Smooth muscle cell (in vitro differentiated cells): ENCODE results near the gene SLC2A13. TPM values are rescaled to one million over a fixed set of nuclear protein-coding genes. Genes with fewer than 3 reads are reported as not detected.

Source experiments
- DNase-seq: peaks from one replicate; lab custom pipeline; 2025; ENCODE audit not compliant: unreplicated experiment; lab: John Stamatoyannopoulos, UW
- H2AFZ ChIP-seq: fragments of 200-600 bp; sonication (generic); 2 replicates; pipeline ENCODE4 v1.6.0; 2016; ENCODE audit warnings: antibody characterized with exemption, low read depth, mild to moderate bottlenecking
- H3F3A ChIP-seq: fragments of 200-600 bp; sonication (generic); 2 replicates; pipeline ENCODE4 v1.6.0; 2017; ENCODE audit warnings: antibody characterized with exemption, low read depth
- H3K27ac ChIP-seq: fragments of 200-600 bp; sonication (generic); 2 replicates; pipeline ENCODE4 v1.5.1; 2016; ENCODE audit warnings: low read depth, mild to moderate bottlenecking
- H3K27me3 ChIP-seq: fragments of 200-600 bp; sonication (generic); 2 replicates; pipeline ENCODE4 v1.6.1; 2016; ENCODE audit warnings: low read depth, mild to moderate bottlenecking
- H3K36me3 ChIP-seq: fragments of 200-600 bp; sonication (generic); 2 replicates; pipeline ENCODE4 v1.5.1; 2016; ENCODE audit warnings: low read depth
- H3K4me1 ChIP-seq: fragments of 200-600 bp; sonication (generic); 2 replicates; pipeline ENCODE4 v1.5.1; 2016; ENCODE audit warnings: low read depth
- H3K4me2 ChIP-seq: fragments of 200-600 bp; sonication (generic); 2 replicates; pipeline ENCODE4 v1.6.0; 2016; ENCODE audit warnings: mild to moderate bottlenecking
- H3K4me3 ChIP-seq: fragments of 200-600 bp; sonication (generic); 2 replicates; pipeline ENCODE4 v1.5.1; 2016; ENCODE audit warnings: mild to moderate bottlenecking
- H3K79me2 ChIP-seq: fragments of 200-600 bp; sonication (generic); 2 replicates; pipeline ENCODE4 v1.6.0; 2016; ENCODE audit warnings: low read depth, mild to moderate bottlenecking
- H3K9ac ChIP-seq: fragments of 200-600 bp; sonication (generic); 2 replicates; pipeline ENCODE4 v1.6.0; 2016; ENCODE audit warnings: low read depth
- H3K9me3 ChIP-seq: fragments of 200-600 bp; sonication (generic); replicated peaks from 2 replicates; pipeline ENCODE4 v1.5.1; 2016; ENCODE audit warnings: low read depth
- H4K20me1 ChIP-seq: fragments of 200-600 bp; sonication (generic); 2 replicates; pipeline ENCODE4 v1.6.0; 2016; ENCODE audit warnings: low read depth
- WGBS: methylation state at CpG from one replicate; pipeline ENCODE4 v1.1.7; 2016; ENCODE audit warnings: low lambda C conversion rate; 5-methylcytosine and 5-hydroxymethylcytosine counted together
- polyA plus RNA-seq: library from polyadenylated mRNA; unstranded; fragments of >200 nt; fragmentation: Nextera tagmentation; extraction: Ambion mirVana; gene quantifications from 2 replicates; pipeline ENCODE4 v1.2.1, GENCODE V29; 2016
- total RNA-seq: library from RNA; depleted of rRNA; stranded (reverse); fragments of >200 nt; gene quantifications from 2 replicates; pipeline ENCODE4 v1.2.3, GENCODE V29; 2014
- TF ChIP-seq, protein P1 (sequence below): fragments of 200-600 bp; sonication (generic); IDR thresholded peaks from 2 replicates; pipeline ENCODE4 v1.5.1; 2017; ENCODE audit warnings: borderline replicate concordance, mild to moderate bottlenecking, antibody characterized with exemption; ENCODE audit not compliant: insufficient read depth, poor library complexity, severe bottlenecking

Gene SLC2A13
- total and polyA plus RNA-seq, 2 experiments from 2014 or later, result 9.6 to 27.4 TPM

GRCh38 chr12:39875721-39876120 lies 230.2 kb downstream of the SLC2A13 start:
- no peak overlapping the region for H2AFZ ChIP-seq

GRCh38 chr12:39874785-39875184 lies 231.1 kb downstream of the SLC2A13 start:
- Histone ChIP-seq H3K4me2 (no peak overlapping the region), H3F3A (no peaks in the 10 kb centered on the region), H4K20me1 (no peaks in the 10 kb centered on the region), H3K9me3 (no peaks in the 10 kb centered on the region), H3K4me3 (no peak overlapping the region), H3K9ac (no peak overlapping the region), H3K4me1 (no peaks in the 10 kb centered on the region), H3K79me2 (no peaks in the 10 kb centered on the region), H2AFZ (no peak overlapping the region), H3K27ac (no peak overlapping the region), H3K27me3 (no peaks in the 10 kb centered on the region), H3K36me3 (no peaks in the 10 kb centered on the region)
- TF ChIP-seq, protein P1, sequence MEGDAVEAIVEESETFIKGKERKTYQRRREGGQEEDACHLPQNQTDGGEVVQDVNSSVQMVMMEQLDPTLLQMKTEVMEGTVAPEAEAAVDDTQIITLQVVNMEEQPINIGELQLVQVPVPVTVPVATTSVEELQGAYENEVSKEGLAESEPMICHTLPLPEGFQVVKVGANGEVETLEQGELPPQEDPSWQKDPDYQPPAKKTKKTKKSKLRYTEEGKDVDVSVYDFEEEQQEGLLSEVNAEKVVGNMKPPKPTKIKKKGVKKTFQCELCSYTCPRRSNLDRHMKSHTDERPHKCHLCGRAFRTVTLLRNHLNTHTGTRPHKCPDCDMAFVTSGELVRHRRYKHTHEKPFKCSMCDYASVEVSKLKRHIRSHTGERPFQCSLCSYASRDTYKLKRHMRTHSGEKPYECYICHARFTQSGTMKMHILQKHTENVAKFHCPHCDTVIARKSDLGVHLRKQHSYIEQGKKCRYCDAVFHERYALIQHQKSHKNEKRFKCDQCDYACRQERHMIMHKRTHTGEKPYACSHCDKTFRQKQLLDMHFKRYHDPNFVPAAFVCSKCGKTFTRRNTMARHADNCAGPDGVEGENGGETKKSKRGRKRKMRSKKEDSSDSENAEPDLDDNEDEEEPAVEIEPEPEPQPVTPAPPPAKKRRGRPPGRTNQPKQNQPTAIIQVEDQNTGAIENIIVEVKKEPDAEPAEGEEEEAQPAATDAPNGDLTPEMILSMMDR, result no peak
- no peak for DNase-seq
- 92% methylated on average over 2 of the region's 2 CpGs for WGBS

More at GRCh38 chr12:39875721-39876120, 230.2 kb downstream of the SLC2A13 start:
- Histone ChIP-seq H3K9ac (no peak overlapping the region), H3K36me3 (no peaks in the 10 kb centered on the region), H3K4me3 (no peak overlapping the region), H3K27ac (peak overlapping the region; percentile 47), H3K4me2 (peak overlapping the region; percentile 45), H3K79me2 (no peaks in the 10 kb centered on the region), H3K27me3 (no peaks in the 10 kb centered on the region), H3K4me1 (no peaks in the 10 kb centered on the region), H4K20me1 (no peaks in the 10 kb centered on the region), H3K9me3 (no peaks in the 10 kb centered on the region), H3F3A (no peaks in the 10 kb centered on the region)
- no peak for DNase-seq
- TF ChIP-seq, protein P1, result no peak

DNA sequence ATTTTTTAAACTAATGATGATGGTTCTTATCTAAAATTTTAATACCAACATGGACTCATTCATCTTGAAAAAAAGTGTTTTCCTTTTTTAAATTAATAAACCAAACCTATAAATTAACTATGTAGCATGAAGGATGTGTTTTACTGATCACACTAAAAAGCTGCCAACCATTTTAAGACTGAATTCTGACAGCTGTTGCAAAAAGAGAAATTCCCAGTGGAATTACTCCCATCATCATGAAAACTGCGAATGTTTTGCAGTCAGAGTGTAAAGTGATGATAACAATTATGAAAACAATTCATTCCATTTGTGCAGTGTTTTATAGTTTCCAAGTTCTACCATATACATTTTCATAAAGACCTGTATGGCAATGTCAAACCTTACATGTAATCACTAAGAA lies 232.8 kb downstream of the SLC2A13 start:
- no peak overlapping the region for H3K4me2 ChIP-seq
- no peak overlapping the region for H3K9ac ChIP-seq
- DNase-seq, result no peak
- TF ChIP-seq, protein P1, result no peak
- no peaks in the 10 kb centered on the region for H3K36me3 ChIP-seq
- H3K4me3 ChIP-seq, result no peak overlapping the region
- H2AFZ ChIP-seq, result no peak overlapping the region
- H3K9me3 ChIP-seq, result no peaks in the 10 kb centered on the region
- no peaks in the 10 kb centered on the region for H3K79me2 ChIP-seq
- peak overlapping the region; percentile 47 for H3K27ac ChIP-seq
- no peaks in the 10 kb centered on the region for H3F3A ChIP-seq
- no peaks in the 10 kb centered on the region for H4K20me1 ChIP-seq
- H3K27me3 ChIP-seq, result no peaks in the 10 kb centered on the region
- WGBS, result 88% methylated on average over 1 of the region's 1 CpG
- H3K4me1 ChIP-seq, result no peaks in the 10 kb centered on the region

DNA sequence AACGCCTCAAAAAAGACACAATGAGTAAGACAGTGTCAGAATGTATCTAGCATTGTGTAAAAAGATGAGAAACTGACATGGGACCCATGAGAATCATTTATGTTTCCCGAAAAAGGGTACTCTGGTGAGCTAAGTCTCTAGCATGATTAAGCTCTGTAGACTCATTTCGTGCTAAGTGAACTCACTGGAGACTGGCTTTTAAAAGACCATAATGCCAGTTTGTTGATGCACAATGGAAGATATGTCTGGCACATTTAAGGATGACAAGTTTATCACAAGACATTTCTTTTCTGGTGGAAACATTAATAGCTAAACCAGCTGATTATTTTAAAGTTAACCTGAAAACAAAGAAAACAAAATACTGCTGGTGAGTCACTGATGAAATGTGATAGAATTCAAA lies 233.5 kb downstream of the SLC2A13 start:
- no peak overlapping the region for H3K9ac ChIP-seq
- H3K9me3 ChIP-seq, result no peaks in the 10 kb centered on the region
- H3K27me3 ChIP-seq, result no peaks in the 10 kb centered on the region
- H3K27ac ChIP-seq, result peak overlapping the region; percentile 47
- no peaks in the 10 kb centered on the region for H3F3A ChIP-seq
- DNase-seq, result no peak
- no peaks in the 10 kb centered on the region for H3K36me3 ChIP-seq
- H2AFZ ChIP-seq, result no peak overlapping the region
- no peaks in the 10 kb centered on the region for H3K79me2 ChIP-seq
- WGBS, result 67% methylated on average over 3 of the region's 3 CpGs
- H3K4me2 ChIP-seq, result no peak overlapping the region
- H3K4me1 ChIP-seq, result no peaks in the 10 kb centered on the region
- TF ChIP-seq, protein P1, result no peak
- no peak overlapping the region for H3K4me3 ChIP-seq
- H4K20me1 ChIP-seq, result no peaks in the 10 kb centered on the region
